Central memory CD8-positive, alpha-beta T cell (primary cell): ENCODE results near the gene KLHL35.
"Not testable (repeated sequence)": the region's sequence is repeated elsewhere in the genome, so short reads cannot be mapped to it uniquely, and the experiment has no call there.

Experiments
- ATAC-seq: fragments of 150-1000 bp; cut with Tn5 transposase; replicated peaks from 2 replicates; pipeline ENCODE4 v1.10.0; 2022; ENCODE audit warnings: mild to moderate bottlenecking, moderate FRiP score, moderate number of reproducible peaks; ENCODE audit not compliant: poor library complexity, severe bottlenecking; ENCODE audit errors: extremely low read depth
- DNase-seq, 2 donors: peaks; one replicate each; pipeline ENCODE4 v3.0.0; 2021; ENCODE audit warnings: low spot score in 2 of 2
- H3K27ac Mint-ChIP-seq: one replicate; pipeline ENCODE4 v1.8.0; 2022; ENCODE audit warnings: low read depth, mild to moderate bottlenecking, moderate library complexity, mixed read lengths
- H3K27me3 Mint-ChIP-seq: one replicate; pipeline ENCODE4 v1.8.0; 2022; ENCODE audit warnings: mixed read lengths
- H3K36me3 Mint-ChIP-seq: one replicate; pipeline ENCODE4 v1.8.0; 2022; ENCODE audit warnings: mild to moderate bottlenecking, moderate library complexity, mixed read lengths; ENCODE audit not compliant: insufficient read depth
- H3K4me1 Mint-ChIP-seq: one replicate; pipeline ENCODE4 v1.8.0; 2022; ENCODE audit warnings: mixed read lengths
- H3K4me3 Mint-ChIP-seq: one replicate; pipeline ENCODE4 v1.8.0; 2022; ENCODE audit warnings: mild to moderate bottlenecking, moderate library complexity, mixed read lengths
- H3K9me3 Mint-ChIP-seq: one replicate; pipeline ENCODE4 v1.8.0; 2022; ENCODE audit warnings: mixed read lengths

The KLHL35 gene

DNA sequence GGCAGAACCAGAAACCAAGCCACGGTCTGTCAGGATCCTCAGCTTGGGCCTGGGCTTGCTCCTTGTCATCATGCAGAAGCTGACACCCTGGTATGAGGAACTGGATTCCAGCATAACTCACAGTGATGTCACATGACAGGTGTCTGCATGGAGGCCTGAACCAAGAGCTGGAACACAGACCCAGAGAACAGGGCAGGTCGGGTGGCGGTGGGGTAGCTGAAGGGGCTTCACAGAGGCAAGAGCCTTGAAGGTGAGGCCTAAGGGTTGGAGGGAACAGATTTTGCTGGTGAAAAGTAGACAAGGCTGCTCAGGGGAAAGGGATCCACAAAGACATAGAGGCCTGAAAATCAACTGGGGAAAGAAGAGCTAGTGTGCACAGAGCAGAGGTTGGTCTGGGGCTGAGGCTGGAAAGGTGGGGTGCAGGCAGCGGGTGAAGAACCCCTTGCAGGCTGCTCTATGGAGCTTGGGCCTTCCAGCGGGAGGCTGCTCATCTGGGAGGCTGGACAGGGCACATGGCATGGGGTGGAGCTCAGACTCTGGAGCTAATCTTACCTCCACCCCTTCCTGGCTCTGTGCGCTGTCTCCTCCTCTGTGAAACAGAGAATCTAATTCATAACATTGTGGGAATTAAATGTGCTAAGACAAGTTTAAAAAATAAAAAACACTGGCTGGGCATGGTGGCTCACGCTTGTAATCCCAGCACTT, 52.1 kb downstream of the KLHL35 start:
- DNase-seq (no peak), ATAC-seq (no peak)
- peaks cover 14% of the 10 kb centered on the region for H3K4me1 Mint-ChIP-seq
- H3K4me3 Mint-ChIP-seq, result no peak overlapping the region
- no peaks in the 10 kb centered on the region for H3K27me3 Mint-ChIP-seq
- H3K36me3 Mint-ChIP-seq, result no peaks in the 10 kb centered on the region
- no peak overlapping the region for H3K27ac Mint-ChIP-seq
- no peaks in the 10 kb centered on the region for H3K9me3 Mint-ChIP-seq

DNA sequence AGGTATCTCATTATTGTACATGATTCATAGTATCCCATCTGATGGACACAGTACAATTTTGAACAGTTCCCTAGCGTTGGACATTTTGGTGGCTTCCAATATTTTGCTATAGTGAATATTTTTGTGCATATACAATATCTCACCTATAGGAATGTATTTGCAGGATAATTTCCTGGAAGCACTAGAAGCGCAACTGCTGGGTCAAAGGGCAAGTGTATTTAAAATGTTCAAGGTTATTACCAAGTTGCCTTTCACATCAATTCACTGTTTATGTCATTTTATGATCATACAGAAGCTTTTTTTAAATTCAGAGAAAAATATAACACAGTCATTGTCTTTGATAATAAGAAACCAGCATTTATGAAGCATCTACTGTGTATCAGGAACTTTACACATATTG, 52.8 kb downstream of the KLHL35 start:
- peaks cover 14% of the 10 kb centered on the region for H3K4me1 Mint-ChIP-seq
- no peak overlapping the region for H3K4me3 Mint-ChIP-seq
- H3K36me3 Mint-ChIP-seq, result no peaks in the 10 kb centered on the region
- no peak overlapping the region for H3K27ac Mint-ChIP-seq
- no peak for DNase-seq
- H3K9me3 Mint-ChIP-seq, result no peaks in the 10 kb centered on the region
- H3K27me3 Mint-ChIP-seq, result no peaks in the 10 kb centered on the region
- no peak for ATAC-seq

DNA sequence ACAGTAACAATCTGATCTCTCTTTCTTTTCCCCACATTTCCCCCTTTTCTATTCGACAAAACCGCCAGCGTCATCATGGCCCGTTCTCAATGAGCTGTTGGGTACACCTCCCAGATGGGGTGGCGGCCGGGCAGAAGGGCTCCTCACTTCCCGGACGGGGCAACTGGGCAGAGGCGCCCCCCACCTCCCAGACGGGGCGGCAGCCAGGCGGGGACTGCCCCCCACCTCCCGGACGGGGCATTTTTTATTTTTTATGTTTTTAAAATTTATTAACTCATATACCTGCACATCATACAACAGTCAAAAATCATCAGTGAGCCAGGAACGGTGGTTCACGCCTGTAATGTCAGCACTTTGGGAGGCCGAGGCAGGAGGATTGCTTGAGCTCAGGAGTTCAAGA, 54.2 kb downstream of the KLHL35 start:
- H3K4me1 Mint-ChIP-seq, H3K4me3 Mint-ChIP-seq, H3K27ac Mint-ChIP-seq, DNase-seq, ATAC-seq, H3K9me3 Mint-ChIP-seq, H3K27me3 Mint-ChIP-seq, H3K36me3 Mint-ChIP-seq: not testable (repeated sequence)

- DNase-seq (no peak), ATAC-seq (no peak)
- Mint-ChIP-seq H3K9me3 (no peaks in the 10 kb centered on the region), H3K27ac (no peak overlapping the region), H3K4me3 (no peak overlapping the region), H3K27me3 (no peaks in the 10 kb centered on the region), H3K36me3 (peaks cover 3% of the 10 kb centered on the region), H3K4me1 (no peaks in the 10 kb centered on the region)
These were observed 56.8 kb downstream of the KLHL35 start for GRCh38 chr11:75376175-75376574.

DNA sequence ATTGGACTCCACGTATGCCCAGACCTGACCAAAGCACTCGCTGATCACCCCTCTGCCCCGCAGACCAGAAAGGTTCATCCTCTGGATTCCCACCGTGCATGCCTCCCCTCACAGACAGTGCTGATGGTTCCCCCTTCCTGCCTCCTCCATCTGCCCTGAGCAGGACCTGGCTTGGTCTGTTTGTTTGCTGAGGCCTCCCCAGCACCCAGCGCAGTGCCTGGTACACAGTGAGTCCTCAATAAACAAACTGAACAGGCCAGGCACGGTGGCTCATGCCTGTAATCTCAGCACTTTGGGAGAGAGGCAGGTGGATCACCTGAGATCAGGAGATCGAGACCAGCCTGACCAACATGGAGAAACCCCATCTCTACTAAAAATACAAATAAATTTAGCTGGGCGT, 57.4 kb downstream of the KLHL35 start:
- DNase-seq, result no peak
- H3K27ac Mint-ChIP-seq, result no peak overlapping the region
- H3K9me3 Mint-ChIP-seq, result no peaks in the 10 kb centered on the region
- peaks cover 3% of the 10 kb centered on the region for H3K36me3 Mint-ChIP-seq
- no peaks in the 10 kb centered on the region for H3K27me3 Mint-ChIP-seq
- no peak overlapping the region for H3K4me3 Mint-ChIP-seq
- no peaks in the 10 kb centered on the region for H3K4me1 Mint-ChIP-seq
- no peak for ATAC-seq

DNA sequence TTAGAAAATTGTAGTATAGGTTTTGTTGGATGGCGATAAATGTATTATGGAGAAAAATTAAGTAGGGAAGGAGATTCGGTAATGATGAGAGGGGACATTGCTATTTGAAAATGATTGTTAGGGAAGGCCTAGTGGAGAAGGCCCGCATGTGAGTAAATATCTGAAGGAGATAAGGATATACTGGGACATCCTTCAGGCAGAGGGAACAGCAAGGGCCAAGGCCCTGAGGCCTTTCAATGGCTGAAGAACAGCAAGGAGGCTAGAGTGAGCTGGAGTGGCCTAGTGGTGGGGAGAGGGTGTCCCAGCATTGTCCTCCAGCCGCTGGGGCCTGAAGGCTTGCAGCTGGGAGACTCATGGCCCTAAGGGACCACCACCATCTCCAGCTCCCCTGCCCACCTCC, 58.4 kb downstream of the KLHL35 start:
- DNase-seq, result no peak
- no peaks in the 10 kb centered on the region for H3K9me3 Mint-ChIP-seq
- H3K36me3 Mint-ChIP-seq, result peaks cover 3% of the 10 kb centered on the region
- H3K4me3 Mint-ChIP-seq, result no peak overlapping the region
- ATAC-seq, result no peak
- no peaks in the 10 kb centered on the region for H3K4me1 Mint-ChIP-seq
- H3K27me3 Mint-ChIP-seq, result no peaks in the 10 kb centered on the region
- H3K27ac Mint-ChIP-seq, result no peak overlapping the region

GRCh38 chr11:75373201-75373600, 59.8 kb downstream of the KLHL35 start:
- ATAC-seq (no peak), DNase-seq (no peak)
- H3K27ac Mint-ChIP-seq, result no peak overlapping the region
- H3K4me1 Mint-ChIP-seq, result no peaks in the 10 kb centered on the region
- peaks cover 3% of the 10 kb centered on the region for H3K36me3 Mint-ChIP-seq
- no peaks in the 10 kb centered on the region for H3K9me3 Mint-ChIP-seq
- H3K4me3 Mint-ChIP-seq, result no peak overlapping the region
- no peaks in the 10 kb centered on the region for H3K27me3 Mint-ChIP-seq
